Lung (tissue), 12 donors: ENCODE results near the gene NIPAL3. TPM values are rescaled to one million over a fixed set of nuclear protein-coding genes. Genes with fewer than 3 reads are reported as not detected.
A peak's percentile ranks its signal among the peaks of the same experiment; 100 is the strongest.
"Not testable (repeated sequence)": the region's sequence is repeated elsewhere in the genome, so short reads cannot be mapped to it uniquely, and the experiment has no call there.

Source experiments
- ATAC-seq: fragments of 200-7000 bp; cut with Tn5 transposase; one replicate; pipeline ENCODE4 v1.9.1; 2020; ENCODE audit warnings: moderate number of reproducible peaks; ENCODE audit not compliant: insufficient read depth, low FRiP score
- DNase-seq, 3 donors: peaks; one replicate each; pipeline ENCODE4 v3.0.0-alpha.2; 2013 to 2017
- H3K27ac ChIP-seq, 2 donors: one replicate each; pipeline ENCODE4 v1.5.1; 2013; ENCODE audit warnings: mild to moderate bottlenecking in 2 of 2, moderate library complexity in 2 of 2, control low read depth in 1 of 2, inconsistent platforms in 1 of 2, low read depth in 1 of 2, low read length in 1 of 2
- H3K27me3 ChIP-seq, 3 donors: one replicate each; pipeline ENCODE4 v1.5.1; 2013; ENCODE audit warnings: low read length in 2 of 3; ENCODE audit not compliant: control insufficient read depth in 3 of 3, insufficient read depth in 3 of 3
- H3K36me3 ChIP-seq, 4 donors: one replicate each; pipeline ENCODE4 v1.5.1; 2013; ENCODE audit warnings: low read length in 4 of 4, mild to moderate bottlenecking in 1 of 4, moderate library complexity in 1 of 4; ENCODE audit not compliant: control insufficient read depth in 4 of 4, insufficient read depth in 4 of 4
- H3K4me1 ChIP-seq, 5 donors: one replicate each; pipeline ENCODE4 v1.5.1; 2013; ENCODE audit warnings: low read length in 5 of 5, mild to moderate bottlenecking in 2 of 5, moderate library complexity in 1 of 5; ENCODE audit not compliant: control insufficient read depth in 5 of 5, insufficient read depth in 5 of 5
- H3K4me3 ChIP-seq: one replicate; pipeline ENCODE4 v1.5.1; 2013; ENCODE audit warnings: mild to moderate bottlenecking, control low read depth, moderate library complexity
- H3K9ac ChIP-seq, 2 donors: one replicate each; pipeline ENCODE4 v1.5.1; 2013; ENCODE audit warnings: low read length in 2 of 2, control low read depth in 1 of 2; ENCODE audit not compliant: insufficient read depth in 1 of 2
- H3K9me3 ChIP-seq, 4 donors: one replicate each; pipeline ENCODE4 v1.5.1; 2013; ENCODE audit warnings: low read length in 3 of 4, mild to moderate bottlenecking in 1 of 4, moderate library complexity in 1 of 4; ENCODE audit not compliant: control insufficient read depth in 4 of 4, insufficient read depth in 3 of 4
- WGBS, 2 donors: extraction: QIAGEN DNeasy Blood & Tissue Kit; methylation state at CpG; one replicate each; pipeline ENCODE4 v1.1.7; 2013; 5-methylcytosine and 5-hydroxymethylcytosine counted together
- polyA plus RNA-seq, 2 donors: library from polyadenylated mRNA; stranded (reverse); fragments of 200-250 nt; gene quantifications; one replicate each; pipeline ENCODE4 v1.2.1, GENCODE V29; 2013
- total RNA-seq, 2 donors: library from RNA; depleted of rRNA in 1 of 2; stranded (reverse); fragments of >200 nt in 1 of 2; gene quantifications; one replicate each; pipeline ENCODE4 v1.2.1, GENCODE V29; 2014 to 2021
- TF ChIP-seq, protein P1 (sequence below): IDR thresholded peaks from 2 replicates; pipeline ENCODE4 v1.5.1; 2012; ENCODE audit warnings: mild to moderate bottlenecking; ENCODE audit errors: control extremely low read depth, extremely low read depth
- donor health status: control.
- donor health status: control.
- donor health status: Bipolar disorder and iron deficiency.
- donor health status: healthy.
- donor health status: DM: yes; HTN: yes; CAD: no.

NIPAL3 gene
- total and polyA plus RNA-seq, 4 donors: 11.9 to 31.8 (median 19.8) TPM

GRCh38 chr1:24490101-24490781, 74.6 kb downstream of the NIPAL3 start:
- Histone ChIP-seq H3K4me1 (no peaks in the 10 kb centered on the region), H3K9ac (no peak overlapping the region), H3K36me3 (no peaks in the 10 kb centered on the region), H3K9me3 (peaks cover 0 to 4% (median 2%) of the 10 kb centered on the region in 4 donors), H3K4me3 (no peak overlapping the region), H3K27ac (no peak overlapping the region), H3K27me3 (no peaks in the 10 kb centered on the region)
- TF ChIP-seq, protein P1, sequence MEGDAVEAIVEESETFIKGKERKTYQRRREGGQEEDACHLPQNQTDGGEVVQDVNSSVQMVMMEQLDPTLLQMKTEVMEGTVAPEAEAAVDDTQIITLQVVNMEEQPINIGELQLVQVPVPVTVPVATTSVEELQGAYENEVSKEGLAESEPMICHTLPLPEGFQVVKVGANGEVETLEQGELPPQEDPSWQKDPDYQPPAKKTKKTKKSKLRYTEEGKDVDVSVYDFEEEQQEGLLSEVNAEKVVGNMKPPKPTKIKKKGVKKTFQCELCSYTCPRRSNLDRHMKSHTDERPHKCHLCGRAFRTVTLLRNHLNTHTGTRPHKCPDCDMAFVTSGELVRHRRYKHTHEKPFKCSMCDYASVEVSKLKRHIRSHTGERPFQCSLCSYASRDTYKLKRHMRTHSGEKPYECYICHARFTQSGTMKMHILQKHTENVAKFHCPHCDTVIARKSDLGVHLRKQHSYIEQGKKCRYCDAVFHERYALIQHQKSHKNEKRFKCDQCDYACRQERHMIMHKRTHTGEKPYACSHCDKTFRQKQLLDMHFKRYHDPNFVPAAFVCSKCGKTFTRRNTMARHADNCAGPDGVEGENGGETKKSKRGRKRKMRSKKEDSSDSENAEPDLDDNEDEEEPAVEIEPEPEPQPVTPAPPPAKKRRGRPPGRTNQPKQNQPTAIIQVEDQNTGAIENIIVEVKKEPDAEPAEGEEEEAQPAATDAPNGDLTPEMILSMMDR: no peak
- 98 to 99% methylated on average over 17 to 18 of the region's 18 CpGs for WGBS, 2 donors
- no peak for ATAC-seq
- DNase-seq: no peak

DNA sequence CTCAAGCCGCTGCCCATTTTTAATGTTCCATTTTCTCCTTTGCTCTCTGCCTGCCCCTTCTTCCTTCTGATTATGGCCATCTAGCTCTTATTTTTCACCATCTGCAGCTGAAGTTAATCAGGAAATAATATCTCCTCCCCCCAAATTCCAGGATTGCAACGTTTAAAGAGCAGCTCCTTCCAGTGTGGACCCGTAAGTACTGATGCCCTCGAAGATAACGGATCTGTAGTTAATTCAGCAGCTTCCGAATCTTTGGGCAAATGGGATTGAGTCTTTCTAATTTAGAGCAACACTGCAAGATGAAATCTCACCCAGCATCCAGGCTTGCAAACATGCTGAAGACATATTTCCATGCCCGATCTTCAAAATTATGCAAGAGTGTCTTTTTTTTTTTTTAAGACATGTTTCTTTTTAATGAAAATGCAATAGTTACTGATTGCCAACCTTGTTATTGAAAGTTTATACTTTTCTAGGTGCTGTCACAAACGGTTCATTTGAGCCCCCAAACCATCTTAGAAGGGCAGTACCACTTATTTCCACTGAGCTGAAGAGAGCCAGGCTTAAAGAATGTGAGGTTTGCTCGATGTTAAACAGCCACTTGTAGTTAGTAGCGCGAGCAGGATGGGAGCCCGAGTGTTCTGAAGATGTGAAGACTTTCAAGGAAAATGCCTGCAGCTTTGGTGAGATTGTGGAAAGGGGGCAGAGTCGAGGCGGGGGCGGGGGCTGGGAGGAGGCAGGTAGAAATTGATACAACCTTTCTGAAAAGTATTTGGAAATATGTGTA, 76.2 kb downstream of the NIPAL3 start:
- Histone ChIP-seq H3K27ac (no peak overlapping the region), H3K4me1 (no peaks in the 10 kb centered on the region), H3K4me3 (no peak overlapping the region), H3K9me3 (peaks cover 0 to 4% (median 2%) of the 10 kb centered on the region in 4 donors), H3K36me3 (no peaks in the 10 kb centered on the region), H3K27me3 (no peaks in the 10 kb centered on the region), H3K9ac (no peak overlapping the region)
- TF ChIP-seq, protein P1: no peak
- peak in 2 of 3 donors; percentile 13 to 20 for DNase-seq
- no peak for ATAC-seq
- WGBS, 2 donors: 48 to 65% methylated on average over 15 of the region's 15 CpGs

- H3K4me3 ChIP-seq, H3K27me3 ChIP-seq, H3K27ac ChIP-seq, H3K9ac ChIP-seq, H3K9me3 ChIP-seq, ATAC-seq, H3K36me3 ChIP-seq, H3K4me1 ChIP-seq, DNase-seq: not testable (repeated sequence)
- 89 to 91% methylated on average over 9 of the region's 9 CpGs for WGBS, 2 donors
Measured at GRCh38 chr1:24492935-24493334, 77.3 kb downstream of the NIPAL3 start.

DNA sequence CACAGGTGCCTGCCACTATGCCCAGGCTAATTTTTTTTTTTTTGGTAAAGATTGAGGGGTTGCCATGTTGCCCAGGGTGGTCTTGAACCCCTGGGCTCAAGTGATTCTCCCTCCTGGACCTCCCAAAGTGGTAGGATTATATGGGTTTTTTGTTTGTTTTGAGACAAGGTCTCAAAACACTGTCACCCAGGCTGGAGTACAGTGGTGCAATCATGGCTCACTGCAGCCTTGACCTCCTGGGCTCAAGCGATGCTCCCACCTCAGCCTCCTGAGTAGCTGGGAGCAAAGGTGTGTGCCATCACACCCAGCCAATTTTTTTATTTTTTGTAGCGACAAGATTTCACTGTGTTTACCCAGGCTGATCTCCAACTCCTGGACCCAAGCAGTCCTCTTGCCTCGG, 78.2 kb downstream of the NIPAL3 start:
- no peak overlapping the region for H3K4me3 ChIP-seq
- H3K36me3 ChIP-seq: no peaks in the 10 kb centered on the region
- no peak overlapping the region for H3K9ac ChIP-seq
- peaks cover 0 to 4% (median 2%) of the 10 kb centered on the region in 4 donors for H3K9me3 ChIP-seq
- 89 to 98% methylated on average over 3 of the region's 3 CpGs for whole genome bisulfite sequencing, 2 donors
- no peaks in the 10 kb centered on the region for H3K4me1 ChIP-seq
- H3K27ac ChIP-seq: no peak overlapping the region
- TF ChIP-seq, protein P1: no peak
- H3K27me3 ChIP-seq: peaks cover 0 to 3% (median 0%) of the 10 kb centered on the region in 3 donors
- DNase-seq (no peak), ATAC-seq (no peak)
